PC-9 (cell line): ENCODE data around the gene AUTS2. TPM values are rescaled to one million over a fixed set of nuclear protein-coding genes. Genes with fewer than 3 reads are reported as not detected.

Experiments used
- BruUV-seq: library from RNA; stranded (reverse); fragments of 400-500 nt; replicated peaks from 2 replicates; lab custom pipeline; 2021; lab: Mats Ljungman, UMichigan
- CTCF ChIA-PET: fragments of 300-600 bp; sonication (Branson Sonifier 250); formaldehyde crosslinking; loops from one replicate; lab custom pipeline; 2022; ENCODE audit warnings: antibody characterized with exemption; lab: Charles Lee
- POLR2A ChIA-PET: fragments of 300-600 bp; sonication (Branson Sonifier 250); formaldehyde crosslinking; loops from one replicate; lab custom pipeline; 2022; ENCODE audit warnings: antibody characterized with exemption; ENCODE audit not compliant: unreplicated experiment; lab: Charles Lee
- DNase-seq, 2 experiments: peaks; one replicate each; pipeline versions ENCODE4 v3.0.0 to v3.0.0-alpha.2; 2015 to 2022; ENCODE audit warnings: mixed read lengths in 1 of 2
- H2AFZ ChIP-seq: fragments of 200-600 bp; sonication (generic); 2 replicates; pipeline ENCODE4 v1.8.1; 2017; ENCODE audit warnings: antibody characterized with exemption
- H3F3A ChIP-seq: fragments of 200-600 bp; sonication (generic); 2 replicates; pipeline ENCODE4 v1.8.1; 2017; ENCODE audit warnings: antibody characterized with exemption, mild to moderate bottlenecking, low read depth; ENCODE audit not compliant: insufficient read depth
- H3K27ac ChIP-seq: fragments of 200-600 bp; sonication (generic); 2 replicates; pipeline ENCODE4 v1.6.1; 2016; ENCODE audit warnings: mixed run types
- H3K27me3 ChIP-seq: fragments of 200-600 bp; sonication (generic); 2 replicates; pipeline ENCODE4 v1.6.1; 2016; ENCODE audit warnings: low read depth, mixed run types; ENCODE audit not compliant: insufficient read depth
- H3K36me3 ChIP-seq: fragments of 200-600 bp; sonication (generic); 2 replicates; pipeline ENCODE4 v1.6.1; 2016; ENCODE audit warnings: low read depth, mixed run types
- H3K4me1 ChIP-seq: fragments of 200-600 bp; sonication (generic); replicated peaks from 2 replicates; pipeline ENCODE4 v1.6.1; 2016; ENCODE audit warnings: mixed run types; ENCODE audit not compliant: insufficient read depth
- H3K4me2 ChIP-seq: fragments of 200-600 bp; sonication (generic); 2 replicates; pipeline ENCODE4 v1.6.1; 2017; ENCODE audit warnings: mixed run types
- H3K4me3 ChIP-seq: fragments of 200-600 bp; sonication (generic); 2 replicates; pipeline ENCODE4 v1.6.1; 2016; ENCODE audit warnings: mixed run types
- H3K79me2 ChIP-seq: fragments of 200-600 bp; sonication (generic); 2 replicates; pipeline ENCODE4 v1.6.1; 2017; ENCODE audit warnings: low read depth, mixed run types
- H3K9me2 ChIP-seq: fragments of 200-600 bp; sonication (generic); 2 replicates; pipeline ENCODE4 v1.8.1; 2017; ENCODE audit warnings: mild to moderate bottlenecking; ENCODE audit not compliant: insufficient read depth
- H3K9me3 ChIP-seq: fragments of 200-600 bp; sonication (generic); 2 replicates; pipeline ENCODE4 v1.8.1; 2016; ENCODE audit warnings: low read depth; ENCODE audit not compliant: insufficient read depth
- H4K20me1 ChIP-seq: fragments of 200-600 bp; sonication (generic); 2 replicates; pipeline ENCODE4 v1.8.1; 2017; ENCODE audit not compliant: insufficient read depth
- CTCF ChIP-seq: fragments of 200-600 bp; sonication (generic); conservative IDR thresholded peaks from 2 replicates; pipeline ENCODE4 v1.6.1; 2017; ENCODE audit warnings: mixed run types, antibody characterized with exemption, mild to moderate bottlenecking, moderate library complexity
- EZH2 ChIP-seq: fragments of 200-600 bp; sonication (generic); IDR thresholded peaks from 2 replicates; pipeline ENCODE4 v1.8.0; 2017; ENCODE audit warnings: antibody characterized with exemption, low read depth
- intact Hi-C: fragments of 100-400 bp; cut with micrococcal nuclease; formaldehyde crosslinking; loops from one replicate; pipeline ENCODE4 v1.10.0; 2022; ENCODE audit not compliant: unreplicated experiment
- total RNA-seq: library from RNA; stranded (reverse); gene quantifications from 2 replicates; pipeline ENCODE4 v1.2.3, GENCODE V29; 2021

Gene AUTS2
- total RNA-seq, 1 experiment from 2014 or later = not detected

DNA sequence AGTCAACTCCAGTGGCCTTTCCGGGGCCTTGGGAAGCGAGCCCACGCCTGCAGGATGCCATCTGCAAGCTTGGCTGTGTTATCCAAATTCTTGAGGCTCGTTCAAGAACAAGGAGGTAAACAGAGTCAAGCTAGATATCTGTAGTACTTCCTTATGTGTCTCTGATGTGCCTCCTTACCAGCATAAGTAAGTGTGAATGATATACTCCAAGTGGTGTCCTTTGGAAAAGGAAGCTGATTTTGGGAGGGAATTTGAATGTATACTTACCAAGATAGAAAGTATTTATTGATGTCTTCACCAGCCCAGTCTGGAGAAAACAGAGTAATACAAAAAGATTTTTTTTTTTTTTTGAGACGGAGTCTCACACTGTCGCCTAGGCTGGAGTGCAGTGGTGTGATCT lies 1161.4 kb downstream of the AUTS2 start:
- Histone ChIP-seq H3K36me3 (no peaks in the 10 kb centered on the region), H3K4me3 (no peak overlapping the region), H3K79me2 (no peaks in the 10 kb centered on the region), H3K27ac (no peak overlapping the region), H3K4me2 (no peak overlapping the region), H3K9me3 (no peaks in the 10 kb centered on the region), H3K9me2 (no peaks in the 10 kb centered on the region), H3K4me1 (no peaks in the 10 kb centered on the region), H4K20me1 (no peaks in the 10 kb centered on the region), H3F3A (no peaks in the 10 kb centered on the region), H2AFZ (no peak overlapping the region), H3K27me3 (peaks cover 69% of the 10 kb centered on the region)
- DNase-seq = no peak
- no TSS peak for BruUV-seq
- no peak for TF ChIP-seq CTCF
- POLR2A ChIA-PET = interaction anchor here (0.6 kb wide), 1 partner anchor 111 kb away, joined by 4 read pairs; no protein-coding TSS in a partner anchor
- intact Hi-C loops = no loop called here
- CTCF ChIA-PET = no interaction called here

DNA sequence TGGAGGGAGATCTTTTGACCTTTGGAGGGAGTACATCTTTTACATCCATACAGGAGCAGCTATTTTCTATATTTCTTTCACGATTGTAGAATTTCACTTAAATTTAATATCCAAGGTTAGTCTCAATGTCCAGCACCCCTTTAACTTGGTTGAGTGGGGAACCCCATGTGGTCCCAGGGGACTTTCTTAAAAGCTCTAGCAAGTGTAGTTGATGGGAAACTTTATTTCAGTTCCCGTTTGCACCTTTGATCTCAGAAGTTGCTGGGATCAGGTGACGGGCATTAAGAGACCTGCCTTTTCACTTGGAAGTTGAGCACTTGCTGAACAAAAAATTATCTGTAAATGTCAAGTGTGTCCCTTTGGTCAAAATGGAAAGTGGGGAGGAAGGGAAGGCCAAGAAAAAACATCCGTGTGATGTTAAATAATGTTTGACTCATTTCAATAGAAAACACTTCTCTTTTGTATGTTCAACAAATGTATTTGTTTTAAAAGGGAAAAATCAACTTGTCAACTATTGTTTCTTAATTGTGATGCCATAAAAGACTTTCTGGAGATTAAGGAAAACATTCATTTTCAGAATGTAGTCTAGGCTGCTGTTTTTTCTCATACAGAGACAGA lies 1163.5 kb downstream of the AUTS2 start:
- Histone ChIP-seq H3K27ac (no peak overlapping the region), H3K4me3 (no peak overlapping the region), H4K20me1 (no peaks in the 10 kb centered on the region), H3K9me2 (no peaks in the 10 kb centered on the region), H3K36me3 (no peaks in the 10 kb centered on the region), H2AFZ (no peak overlapping the region), H3K79me2 (no peaks in the 10 kb centered on the region), H3K9me3 (no peaks in the 10 kb centered on the region), H3K27me3 (peaks cover 81% of the 10 kb centered on the region), H3K4me1 (no peaks in the 10 kb centered on the region), H3K4me2 (no peak overlapping the region), H3F3A (no peaks in the 10 kb centered on the region)
- POLR2A ChIA-PET = no interaction called here
- CTCF ChIA-PET = no interaction called here
- no peak for TF ChIP-seq CTCF
- no peak for TF ChIP-seq EZH2
- intact Hi-C loops = no loop called here
- no TSS peak for BruUV-seq
- no peak for DNase-seq

DNA sequence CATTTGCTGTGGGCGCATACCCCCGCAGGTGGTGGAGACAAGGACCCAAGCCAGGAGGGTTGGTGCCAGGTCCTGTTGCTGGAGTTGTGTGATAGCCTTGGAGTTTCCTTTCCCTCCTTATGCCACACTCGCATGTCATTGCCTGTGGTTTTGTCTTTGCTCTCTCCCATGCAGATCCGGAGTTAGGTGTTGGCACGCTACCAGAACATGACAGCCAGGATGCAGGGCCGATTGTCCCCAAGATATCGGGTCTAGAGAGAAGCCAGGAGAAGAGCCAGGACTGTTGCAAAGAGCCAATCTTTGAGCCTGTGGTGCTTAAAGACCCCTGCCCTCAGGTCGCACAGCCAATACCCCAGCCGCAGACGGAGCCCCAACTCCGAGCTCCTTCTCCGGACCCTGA lies 1164.4 kb downstream of the AUTS2 start:
- no TSS peak for BruUV-seq
- Histone ChIP-seq H3K4me3 (no peak overlapping the region), H3K4me2 (no peak overlapping the region), H3K27me3 (peaks cover 86% of the 10 kb centered on the region), H3K36me3 (no peaks in the 10 kb centered on the region), H3K9me3 (no peaks in the 10 kb centered on the region), H3F3A (no peaks in the 10 kb centered on the region), H4K20me1 (no peaks in the 10 kb centered on the region), H3K4me1 (no peaks in the 10 kb centered on the region), H3K79me2 (no peaks in the 10 kb centered on the region), H3K9me2 (no peaks in the 10 kb centered on the region), H3K27ac (no peak overlapping the region), H2AFZ (no peak overlapping the region)
- CTCF ChIA-PET = no interaction called here
- intact Hi-C loops = no loop called here
- DNase-seq = no peak
- POLR2A ChIA-PET = no interaction called here
- TF ChIP-seq EZH2 (no peak), CTCF (no peak)
